Ramos (cell line): ENCODE measurements around the gene ZNF385B.
"Not testable (repeated sequence)": the region's sequence is repeated elsewhere in the genome, so short reads cannot be mapped to it uniquely, and the experiment has no call there.

Experiments
- in situ Hi-C: fragments of 300-500 bp; cut with MboI; formaldehyde crosslinking; loops from one replicate; pipeline ENCODE4 v1.14.3; 2022; ENCODE audit warnings: low sequenced_read_pairs; ENCODE audit not compliant: unreplicated experiment

The ZNF385B gene

GRCh38 chr2:179650420-179650819 lies 211.0 kb downstream of the ZNF385B start:
- in situ Hi-C loops = no loop called here

GRCh38 chr2:179646862-179647587 lies 214.4 kb downstream of the ZNF385B start:
- in situ Hi-C loops = no loop called here

GRCh38 chr2:179646173-179646769 lies 215.1 kb downstream of the ZNF385B start:
- in situ Hi-C loops = no loop called here

DNA sequence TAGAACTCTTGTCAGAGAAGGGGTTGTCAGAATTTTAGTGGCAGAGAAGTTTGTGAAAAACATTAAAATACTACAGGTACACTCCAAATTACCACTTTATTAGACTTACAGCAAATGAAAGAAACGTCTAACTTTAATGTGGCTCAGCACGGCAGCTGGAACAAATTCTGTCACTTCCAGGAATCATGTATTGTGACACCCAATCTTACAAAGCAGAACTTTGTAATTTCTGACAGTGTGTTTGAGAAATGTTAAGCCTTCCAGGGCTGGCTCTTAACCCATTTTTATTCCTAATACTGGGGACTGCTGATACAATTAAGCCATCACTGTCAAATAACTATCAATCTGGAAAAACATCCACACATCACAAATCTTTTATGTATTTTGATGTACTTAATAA lies 216.4 kb downstream of the ZNF385B start:
- in situ Hi-C loops = no loop called here

- in situ Hi-C loops = no loop called here
These were observed 218.9 kb downstream of the ZNF385B start for GRCh38 chr2:179642462-179642861.

DNA sequence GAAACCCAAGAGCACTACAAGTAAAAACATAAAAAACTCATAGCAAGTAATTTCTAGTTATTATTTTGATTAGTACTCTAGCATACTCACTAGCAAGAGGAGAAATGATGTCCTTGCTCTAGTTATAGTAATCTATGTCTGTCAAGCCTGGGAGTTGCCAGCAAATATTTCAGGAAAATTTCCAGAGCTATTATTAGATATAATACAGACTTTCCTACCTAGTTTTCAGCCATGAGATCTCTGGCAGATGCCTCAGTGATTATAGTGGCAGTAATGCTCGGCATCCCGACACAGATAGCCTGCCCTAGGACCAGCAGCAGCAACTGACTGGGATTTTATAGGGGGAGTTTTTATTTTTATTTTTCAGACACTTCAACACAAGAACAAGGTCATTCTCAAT lies 224.4 kb downstream of the ZNF385B start:
- in situ Hi-C loops = no loop called here

DNA sequence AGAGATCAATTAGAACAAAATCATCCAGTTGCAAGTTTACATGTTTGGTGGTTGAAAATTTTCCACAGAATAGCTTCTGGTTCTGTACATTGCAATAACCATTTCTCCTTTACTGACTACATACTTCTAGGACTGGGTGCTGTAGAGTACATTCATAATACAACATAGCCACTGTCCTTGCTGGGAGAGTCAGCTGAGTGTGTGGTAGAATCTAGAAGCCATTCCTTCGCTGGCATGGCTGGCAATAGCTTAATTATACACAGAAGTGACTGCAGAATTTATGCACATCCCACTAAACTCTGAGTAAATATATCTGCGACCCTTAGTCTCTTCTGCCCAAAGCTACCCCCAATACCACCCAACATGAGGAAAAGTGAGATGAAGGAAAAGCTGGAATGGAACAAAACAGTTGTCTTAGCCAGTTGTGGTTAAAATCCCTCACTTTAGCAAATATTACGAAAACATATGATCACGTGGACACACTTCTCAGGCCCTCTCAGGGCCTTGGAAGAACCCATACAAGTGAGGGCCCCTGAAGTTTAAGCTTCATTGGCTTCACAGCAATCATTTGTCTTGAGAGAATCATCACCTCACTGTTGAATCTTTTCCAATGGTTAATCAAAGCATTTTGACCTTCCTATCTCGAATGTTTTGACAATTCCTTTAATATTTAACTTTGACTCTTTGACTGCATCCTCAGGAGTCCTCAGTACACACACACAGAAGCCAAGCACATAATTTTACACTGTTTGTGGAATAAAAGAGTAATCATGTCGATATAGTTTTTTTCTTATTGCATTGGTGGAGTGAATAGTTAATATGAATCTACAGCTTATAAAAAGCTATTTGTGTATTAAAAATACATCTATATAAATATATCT lies 225.1 kb downstream of the ZNF385B start:
- in situ Hi-C loops = no loop called here

DNA sequence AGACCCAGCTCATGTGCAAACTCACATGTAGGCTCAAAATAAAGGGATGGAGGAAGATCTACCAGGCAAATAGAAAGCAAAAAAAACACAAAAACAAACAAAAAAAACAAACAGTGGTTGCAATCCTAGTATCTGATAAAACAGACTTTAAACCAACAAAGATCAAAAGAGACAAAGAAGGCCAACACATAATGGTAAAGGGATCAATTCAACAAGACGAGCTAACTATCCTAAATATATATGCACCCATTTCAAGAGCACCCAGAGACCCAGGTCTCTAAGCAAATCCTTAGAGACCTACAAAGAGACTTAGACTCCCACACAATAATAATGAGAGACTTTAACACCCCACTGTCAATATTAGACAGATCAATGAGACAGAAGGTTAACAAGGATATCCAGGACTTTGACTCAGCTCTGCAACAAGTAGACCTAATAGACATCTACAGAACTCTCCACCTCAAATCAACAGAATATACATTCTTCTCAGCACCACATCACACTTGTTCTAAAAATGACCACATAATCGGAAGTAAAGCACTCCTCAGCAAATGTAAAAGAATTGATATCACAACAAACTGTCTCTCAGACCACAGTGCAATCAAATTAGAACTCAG lies 229.5 kb downstream of the ZNF385B start:
- in situ Hi-C loops = not testable (repeated sequence)

- in situ Hi-C loops = not testable (repeated sequence)
These were observed 231.6 kb downstream of the ZNF385B start for GRCh38 chr2:179629776-179630175.

DNA sequence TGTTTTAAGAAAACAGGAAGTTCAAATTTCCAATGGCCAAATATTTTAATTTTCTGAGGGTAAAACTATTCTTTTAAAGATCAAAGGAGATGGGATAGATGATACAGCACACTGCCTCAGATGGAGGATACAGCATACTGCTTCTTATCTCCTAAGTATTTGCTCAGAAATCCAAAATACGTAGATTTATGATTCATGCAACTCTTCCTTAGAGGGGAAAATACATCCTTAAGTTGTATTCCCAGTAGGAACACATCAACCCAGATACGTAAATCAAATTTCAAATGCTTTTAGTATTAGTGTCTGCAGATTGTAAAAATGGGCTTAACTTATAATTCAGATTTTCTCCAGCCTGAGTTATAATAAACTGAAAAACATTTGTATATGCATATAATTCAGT lies 235.2 kb downstream of the ZNF385B start:
- in situ Hi-C loops = no loop called here

- in situ Hi-C loops = no loop called here
These were observed 238.6 kb downstream of the ZNF385B start for GRCh38 chr2:179622635-179623300.

- in situ Hi-C loops = no loop called here
These were observed 239.3 kb downstream of the ZNF385B start for GRCh38 chr2:179622112-179622511.

GRCh38 chr2:179619947-179620467 lies 241.4 kb downstream of the ZNF385B start:
- in situ Hi-C loops = no loop called here

- in situ Hi-C loops = no loop called here
These were observed 247.3 kb downstream of the ZNF385B start for GRCh38 chr2:179614121-179614520.

DNA sequence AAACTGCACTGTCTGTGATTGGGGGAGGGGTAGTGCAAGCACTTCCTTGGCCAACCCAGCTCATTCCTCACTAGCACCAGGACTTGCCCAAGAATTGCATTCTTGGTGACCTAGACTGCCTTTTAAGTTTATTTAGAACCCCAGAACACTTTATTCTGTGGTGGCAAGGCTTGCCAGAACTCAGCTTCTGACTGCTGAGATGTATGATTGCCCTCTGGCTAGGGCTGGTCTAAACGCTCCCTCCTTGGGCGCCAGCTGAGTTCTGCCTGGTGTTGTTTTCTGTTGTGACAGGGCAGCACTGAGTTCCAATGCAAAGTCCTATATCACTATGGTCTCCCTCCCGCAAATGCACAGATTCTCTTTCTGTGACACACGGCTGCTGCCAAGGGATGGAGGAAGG lies 247.7 kb downstream of the ZNF385B start:
- in situ Hi-C loops = no loop called here

DNA sequence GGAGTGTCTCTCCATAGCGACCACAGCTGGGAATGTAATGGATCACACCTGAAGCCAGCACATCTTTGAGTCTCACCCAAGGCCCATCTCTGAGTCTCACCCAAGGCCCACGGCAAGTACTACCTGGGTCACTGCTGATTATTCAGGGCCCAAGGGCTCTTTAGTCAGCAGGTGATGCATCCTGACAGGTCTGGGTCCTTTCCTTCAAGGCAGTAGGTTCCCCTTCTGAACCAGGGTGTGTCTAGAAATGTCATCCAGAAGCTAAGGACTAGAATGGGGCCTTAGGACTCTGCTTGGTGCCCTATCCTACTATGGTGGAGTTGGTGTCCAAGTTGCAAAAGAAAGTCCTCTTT lies 248.1 kb downstream of the ZNF385B start:
- in situ Hi-C loops = no loop called here

DNA sequence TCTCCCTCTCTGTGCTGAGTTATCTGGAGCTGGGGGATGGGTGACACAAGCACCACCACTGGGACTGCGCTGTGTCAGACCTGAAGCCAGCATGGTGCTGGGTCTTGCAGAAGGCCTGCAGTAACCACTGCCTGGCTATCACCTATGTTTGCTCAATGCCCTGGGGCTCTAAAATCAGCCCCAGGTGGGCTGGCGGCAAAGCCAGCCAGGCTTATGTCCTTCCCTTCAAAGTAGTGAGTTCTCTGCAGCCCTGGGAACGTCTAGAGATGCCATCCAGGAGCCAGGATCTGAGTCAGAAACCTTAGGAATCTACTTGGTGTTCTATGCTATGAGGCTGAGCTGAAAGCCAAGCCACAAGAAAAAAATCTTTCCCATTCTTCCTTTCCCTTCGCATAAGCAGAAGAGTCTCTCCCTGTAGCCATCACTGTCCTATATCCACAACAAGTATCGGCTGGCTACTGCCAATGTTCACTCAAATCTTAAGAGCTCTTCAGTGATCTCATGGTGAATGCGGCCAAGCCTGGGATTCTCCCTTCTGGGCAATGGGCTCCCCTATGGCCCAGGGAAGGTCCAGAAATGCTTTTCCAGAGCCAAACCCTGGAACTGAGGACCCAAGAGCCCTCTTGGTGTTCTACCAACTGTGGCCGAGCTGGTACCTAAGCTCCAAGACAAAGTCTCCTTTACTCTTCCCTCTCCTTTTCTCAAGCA lies 248.7 kb downstream of the ZNF385B start:
- in situ Hi-C loops = no loop called here

GRCh38 chr2:179612108-179612507 lies 249.3 kb downstream of the ZNF385B start:
- in situ Hi-C loops = no loop called here

GRCh38 chr2:179606141-179606540 lies 255.3 kb downstream of the ZNF385B start:
- in situ Hi-C loops = no loop called here
